AG04450 (cell line): Measurements from ENCODE around the gene LPCAT1. TPM values are rescaled to one million over a fixed set of nuclear protein-coding genes. Genes with fewer than 3 reads are reported as not detected.
"Not testable (repeated sequence)": the region's sequence is repeated elsewhere in the genome, so short reads cannot be mapped to it uniquely, and the experiment has no call there.

Source experiments
- CTCF ChIA-PET: fragments of 300-600, 350-600 bp; formaldehyde crosslinking; extraction: SDS; loops from one replicate; lab custom pipeline; 2022; ENCODE audit warnings: antibody characterized with exemption, inconsistent platforms; lab: Charles Lee
- POLR2A ChIA-PET: fragments of 350-600 bp; formaldehyde crosslinking; extraction: SDS; loops from one replicate; lab custom pipeline; 2021; ENCODE audit warnings: antibody characterized with exemption, inconsistent platforms; lab: Yijun Ruan, JAX
- DNase-seq: peaks from one replicate; pipeline ENCODE4 v3.0.0-alpha.2; 2011; ENCODE audit warnings: low read depth, low spot score
- H3K27ac ChIP-seq: one replicate; pipeline ENCODE4 v1.5.1; 2012; ENCODE audit warnings: low read depth, low read length, control low read depth
- H3K27me3 ChIP-seq: one replicate; pipeline ENCODE4 v1.6.0; 2012; ENCODE audit warnings: low read length; ENCODE audit not compliant: control insufficient read depth, insufficient read depth
- H3K4me3 ChIP-seq: 2 replicates; pipeline ENCODE4 v1.5.1; 2011; ENCODE audit warnings: mild to moderate bottlenecking, low read depth, low read length, control low read depth
- H3K9me3 ChIP-seq: 2 replicates; pipeline ENCODE4 v1.5.1; 2012; ENCODE audit warnings: low read length; ENCODE audit not compliant: control insufficient read depth, insufficient read depth
- CTCF ChIP-seq: IDR thresholded peaks from 2 replicates; pipeline ENCODE4 v1.5.1; 2011; ENCODE audit warnings: low read depth, low read length, control low read depth, inconsistent platforms
- polyA plus RNA-seq: library from polyadenylated mRNA; depleted of rRNA; stranded (reverse); fragments of >200 nt; gene quantifications from 2 replicates; pipeline ENCODE4 v1.2.3, GENCODE V29; 2011

Gene LPCAT1
- polyA plus RNA-seq, 1 experiment: 23.4 TPM

GRCh38 chr5:1515311-1515920, 8.3 kb downstream of the LPCAT1 start:
- CTCF ChIA-PET: interaction anchor here (1.1 kb wide), 1 partner anchor 129 kb away, joined by 4 read pairs; no protein-coding TSS in a partner anchor
- no peaks in the 10 kb centered on the region; the same call in 1 of the 2 replicates for H3K9me3 ChIP-seq
- no peak for TF ChIP-seq CTCF
- no peak overlapping the region for H3K4me3 ChIP-seq
- DNase-seq: no peak
- no peak overlapping the region for H3K27ac ChIP-seq
- POLR2A ChIA-PET: no interaction called here
- no peaks in the 10 kb centered on the region for H3K27me3 ChIP-seq

DNA sequence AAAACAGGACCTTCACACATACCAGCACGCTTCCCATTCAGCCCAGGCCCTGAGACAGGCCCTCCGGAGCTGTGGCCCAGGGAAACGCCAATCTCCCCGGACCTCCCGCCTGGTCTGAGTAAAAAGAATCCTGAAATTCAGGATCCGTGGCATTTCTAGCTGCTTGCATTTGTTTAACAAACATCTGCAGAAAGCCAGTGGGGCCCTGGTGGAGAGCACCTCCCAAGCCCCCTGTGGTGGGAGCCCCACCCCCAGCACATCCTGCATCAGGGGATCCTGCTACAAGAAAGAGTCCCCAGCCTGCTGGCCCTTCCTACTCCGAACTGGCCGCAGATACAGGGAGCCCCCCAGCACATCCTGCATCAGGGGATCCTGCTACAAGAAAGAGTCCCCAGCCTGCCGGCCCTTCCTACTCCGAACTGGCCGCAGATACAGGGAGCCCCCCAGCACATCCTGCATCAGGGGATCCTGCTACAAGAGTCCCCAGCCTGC, 8.9 kb downstream of the LPCAT1 start:
- DNase-seq, H3K27me3 ChIP-seq, H3K9me3 ChIP-seq, H3K4me3 ChIP-seq, CTCF ChIA-PET, H3K27ac ChIP-seq, POLR2A ChIA-PET: not testable (repeated sequence)

DNA sequence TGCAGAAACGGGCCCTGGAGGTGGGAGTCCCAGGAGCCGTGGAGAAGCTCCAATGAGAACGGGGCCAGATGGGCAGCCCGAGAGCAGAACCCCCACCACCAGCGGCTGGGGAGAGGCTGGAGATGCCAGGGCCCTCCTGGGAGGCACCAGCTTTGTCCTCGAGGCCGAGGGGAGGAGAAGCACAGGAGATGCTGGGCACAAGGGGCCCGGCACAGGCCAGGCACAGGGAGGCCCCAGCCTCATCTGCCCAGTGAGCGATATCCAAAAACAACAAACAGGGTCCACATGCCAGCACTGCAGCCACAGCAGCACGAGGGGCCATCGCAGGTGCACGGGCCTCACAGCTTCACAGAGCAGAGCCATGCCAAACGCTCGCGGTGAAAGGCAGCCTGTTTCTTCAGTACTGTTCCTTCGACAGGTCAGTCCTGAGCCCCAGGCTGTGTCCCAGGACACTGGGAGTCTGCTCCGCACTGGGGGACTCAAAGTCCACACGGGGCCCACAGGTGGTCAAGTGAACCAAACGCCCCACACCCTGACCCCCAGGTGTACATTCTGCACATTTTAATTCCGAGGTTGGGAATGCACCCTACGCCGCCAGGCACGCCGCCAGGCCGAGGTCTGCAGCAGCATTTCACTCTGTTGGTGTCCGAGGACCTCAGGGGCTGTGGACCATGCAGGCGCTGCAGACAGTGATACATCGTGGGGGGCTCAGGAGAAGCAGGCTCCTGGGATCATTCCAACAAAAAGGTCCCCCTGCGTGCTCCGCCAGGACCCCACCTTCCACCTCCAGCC, 9.5 kb downstream of the LPCAT1 start:
- TF ChIP-seq CTCF: no peak
- Histone ChIP-seq H3K4me3 (no peak overlapping the region), H3K9me3 (no peaks in the 10 kb centered on the region; the same call in 1 of the 2 replicates), H3K27ac (no peak overlapping the region), H3K27me3 (no peaks in the 10 kb centered on the region)
- ChIA-PET CTCF (no interaction called here), POLR2A (no interaction called here)
- no peak for DNase-seq

DNA sequence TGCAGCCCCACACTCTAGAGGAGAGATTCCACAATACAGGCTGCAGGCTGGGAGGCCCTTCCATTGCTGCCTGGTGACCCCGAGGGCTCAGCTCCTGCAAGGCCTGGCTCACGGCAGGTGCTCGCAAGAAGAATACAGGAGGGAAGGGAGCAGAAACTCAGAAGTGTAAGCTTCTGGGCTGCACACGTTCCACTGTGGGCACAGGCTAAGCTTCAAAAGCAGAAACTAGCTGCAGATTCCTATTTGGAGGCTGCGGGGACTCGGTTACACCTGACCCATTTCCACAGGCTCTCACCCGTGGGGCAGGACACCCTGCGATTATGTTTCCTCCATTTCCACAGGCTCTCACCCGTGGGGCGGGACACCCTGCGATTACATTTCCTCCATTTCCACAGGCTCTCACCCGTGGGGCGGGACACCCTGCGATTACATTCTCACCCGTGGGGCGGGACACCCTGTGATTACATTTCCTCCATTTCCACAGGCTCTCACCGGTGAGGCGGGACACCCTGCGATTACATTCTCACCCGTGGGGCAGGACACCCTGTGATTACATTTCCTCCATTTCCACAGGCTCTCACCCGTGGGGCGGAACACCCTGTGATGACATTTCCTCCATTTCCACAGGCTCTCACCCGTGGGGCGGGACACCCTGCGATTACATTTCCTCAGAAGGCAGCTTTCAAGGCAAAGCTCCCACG, 10.3 kb downstream of the LPCAT1 start:
- no peak for TF ChIP-seq CTCF
- ChIA-PET CTCF (no interaction called here), POLR2A (no interaction called here)
- H3K27ac ChIP-seq: no peak overlapping the region
- no peaks in the 10 kb centered on the region for H3K27me3 ChIP-seq
- no peak overlapping the region for H3K4me3 ChIP-seq
- DNase-seq: no peak
- H3K9me3 ChIP-seq: no peaks in the 10 kb centered on the region; the same call in 1 of the 2 replicates

- ChIA-PET POLR2A (no interaction called here), CTCF (interaction anchor here (1.0 kb wide), 1 partner anchor 33 kb away, joined by 4 read pairs; no protein-coding TSS in a partner anchor)
- TF ChIP-seq CTCF: no peak
- Histone ChIP-seq H3K27me3 (no peaks in the 10 kb centered on the region), H3K27ac (peak overlapping the region; percentile 31), H3K9me3 (no peaks in the 10 kb centered on the region; the same call in 1 of the 2 replicates), H3K4me3 (no peak overlapping the region)
- DNase-seq: no peak
Measured at GRCh38 chr5:1512541-1513291, 11.0 kb downstream of the LPCAT1 start.
